ENCODE data around the gene HOXB3.
A peak's percentile ranks its signal among the peaks of the same experiment; 100 is the strongest.

Gene HOXB3

DNA sequence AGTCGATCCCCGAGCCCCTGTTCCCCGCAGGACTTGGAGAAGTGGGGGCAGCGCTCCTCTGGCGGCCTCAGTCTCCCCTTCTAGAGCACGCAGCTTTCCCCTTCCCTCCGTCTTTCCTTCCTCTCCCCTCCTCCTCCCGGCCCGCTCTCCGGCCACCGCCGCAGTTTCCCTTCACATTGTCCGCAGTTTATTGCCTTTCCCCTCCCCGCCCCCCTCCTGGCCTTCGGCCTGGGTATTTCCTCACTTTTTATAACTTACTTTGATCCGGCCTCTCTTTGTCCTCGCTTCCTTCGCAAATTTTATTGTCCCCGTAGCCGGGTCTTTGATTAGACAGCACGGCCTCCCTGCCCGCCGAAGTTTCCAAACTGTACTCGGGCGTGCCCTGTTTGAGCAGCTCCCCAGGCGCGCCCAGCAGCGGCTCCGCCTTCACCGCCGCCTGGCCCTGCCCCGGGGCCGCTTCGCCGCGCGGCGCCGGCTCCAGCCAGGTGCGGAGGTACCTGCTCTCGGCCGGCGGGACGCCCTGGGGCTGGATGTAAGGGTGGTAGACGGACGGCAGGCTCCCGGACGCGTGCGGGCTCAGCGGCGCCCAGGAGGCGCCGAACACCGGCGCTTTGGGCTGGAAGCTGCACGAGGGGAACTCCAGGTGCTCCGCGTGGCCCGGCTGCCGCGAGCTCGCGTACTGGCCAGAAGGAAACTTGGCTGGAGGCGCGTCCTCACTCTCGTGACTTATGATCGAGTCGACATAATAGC is 35.6 kb upstream of the HOXB3 start:
- DNase-seq: no peak

DNA sequence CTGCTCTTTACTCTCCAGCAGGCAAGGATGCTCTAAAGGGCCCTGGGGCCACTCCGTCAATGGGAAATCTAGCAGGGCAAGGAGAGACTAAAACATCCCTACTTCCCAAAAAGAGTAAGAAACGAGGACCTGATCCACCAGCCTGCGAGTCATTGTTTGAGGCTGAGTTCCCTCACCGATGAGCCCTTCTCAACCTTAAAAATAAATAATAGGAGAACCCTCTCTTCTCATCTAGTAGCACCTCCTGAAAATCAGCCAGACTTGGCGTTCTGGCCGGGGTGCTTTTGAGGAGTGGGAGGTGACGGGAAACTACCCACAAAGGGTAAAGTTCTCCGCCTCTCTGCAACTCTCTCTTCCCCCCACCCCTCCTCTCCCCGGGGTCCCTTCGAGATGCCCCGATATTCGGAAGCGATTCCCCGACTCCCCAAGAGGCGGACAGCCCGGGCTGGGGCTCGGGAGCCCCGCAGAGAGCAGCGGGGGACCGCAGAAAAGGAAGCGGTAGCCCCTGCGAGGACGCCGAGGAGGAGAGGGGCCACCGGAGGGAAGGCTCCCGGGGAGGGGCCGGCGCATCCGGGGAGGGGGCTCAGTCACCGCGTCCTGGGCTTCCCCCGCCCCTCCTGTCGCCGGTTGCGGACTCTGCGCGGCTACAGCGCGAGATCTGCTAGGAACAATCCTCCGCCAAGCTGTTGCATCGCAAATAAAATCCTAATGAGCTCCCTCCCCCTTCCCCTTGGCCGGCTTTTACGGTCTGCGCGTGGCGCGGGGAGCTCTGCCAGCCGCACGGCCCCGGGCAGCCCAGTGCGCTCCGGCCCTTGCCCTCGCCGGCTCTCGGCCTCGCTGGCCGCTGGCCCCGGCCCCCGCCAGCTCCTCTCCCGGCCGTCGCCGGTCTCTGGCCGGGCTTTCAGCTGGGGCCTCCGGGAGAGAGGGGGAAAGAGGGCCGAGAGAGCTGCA is 34.8 kb upstream of the HOXB3 start:
- DNase-seq: no peak

DNA sequence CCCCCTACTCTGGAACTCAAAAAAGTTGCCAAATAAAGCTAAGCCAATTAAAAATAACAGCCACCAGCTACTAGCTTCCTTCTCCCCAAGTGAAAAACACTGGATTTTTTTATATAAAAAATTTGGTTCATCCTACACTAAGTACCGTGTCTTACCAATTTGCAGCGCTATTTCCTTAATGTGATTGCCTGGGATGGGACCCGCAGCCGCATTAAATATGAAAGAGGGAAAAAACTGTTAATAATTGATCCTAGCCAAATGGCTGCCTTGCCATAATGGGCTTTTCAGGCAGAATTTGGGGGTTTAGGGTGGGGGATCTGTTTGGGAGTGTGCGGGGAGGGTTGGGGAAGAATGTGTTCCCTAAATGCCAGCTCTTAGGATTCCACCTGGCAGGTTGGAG is 34.1 kb upstream of the HOXB3 start:
- no peak for DNase-seq

DNA sequence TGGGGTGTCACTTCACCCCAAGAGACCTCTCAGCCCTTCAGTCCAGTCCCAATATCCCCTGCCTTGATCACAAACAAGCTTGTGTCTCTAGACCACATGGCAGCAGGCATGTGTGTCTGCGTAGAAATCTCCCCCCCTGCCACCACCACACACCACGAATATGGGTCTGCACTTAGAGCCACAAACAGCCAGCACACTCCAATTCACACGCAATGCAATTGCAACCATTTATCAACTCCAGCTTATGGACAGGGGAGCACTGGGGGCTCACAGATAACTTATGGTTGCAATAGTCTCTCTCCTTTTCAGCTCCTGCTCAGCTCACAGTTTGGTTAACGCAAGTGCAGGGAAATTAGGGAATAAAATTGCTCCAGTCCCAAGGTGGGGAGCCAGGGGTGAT is 33.5 kb upstream of the HOXB3 start:
- no peak for DNase-seq

DNA sequence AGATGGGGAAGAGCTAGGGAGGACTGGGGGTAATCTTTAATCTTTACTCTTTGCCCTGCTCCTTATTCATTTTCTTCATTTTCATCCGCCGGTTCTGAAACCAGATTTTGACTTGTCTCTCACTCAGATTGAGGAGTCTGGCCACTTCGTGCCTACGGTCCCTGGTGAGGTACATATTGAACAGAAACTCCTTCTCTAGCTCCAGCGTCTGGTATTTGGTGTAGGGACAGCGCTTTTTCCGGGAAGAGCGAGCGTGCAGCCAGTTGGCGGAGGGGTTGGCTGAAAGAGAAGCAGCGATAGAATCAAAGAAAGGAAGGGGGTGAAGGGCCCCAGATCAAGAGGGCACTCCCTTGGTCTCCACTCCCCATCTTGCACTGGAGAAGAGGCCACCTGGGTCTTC is 32.8 kb upstream of the HOXB3 start:
- no peak for DNase-seq

DNA sequence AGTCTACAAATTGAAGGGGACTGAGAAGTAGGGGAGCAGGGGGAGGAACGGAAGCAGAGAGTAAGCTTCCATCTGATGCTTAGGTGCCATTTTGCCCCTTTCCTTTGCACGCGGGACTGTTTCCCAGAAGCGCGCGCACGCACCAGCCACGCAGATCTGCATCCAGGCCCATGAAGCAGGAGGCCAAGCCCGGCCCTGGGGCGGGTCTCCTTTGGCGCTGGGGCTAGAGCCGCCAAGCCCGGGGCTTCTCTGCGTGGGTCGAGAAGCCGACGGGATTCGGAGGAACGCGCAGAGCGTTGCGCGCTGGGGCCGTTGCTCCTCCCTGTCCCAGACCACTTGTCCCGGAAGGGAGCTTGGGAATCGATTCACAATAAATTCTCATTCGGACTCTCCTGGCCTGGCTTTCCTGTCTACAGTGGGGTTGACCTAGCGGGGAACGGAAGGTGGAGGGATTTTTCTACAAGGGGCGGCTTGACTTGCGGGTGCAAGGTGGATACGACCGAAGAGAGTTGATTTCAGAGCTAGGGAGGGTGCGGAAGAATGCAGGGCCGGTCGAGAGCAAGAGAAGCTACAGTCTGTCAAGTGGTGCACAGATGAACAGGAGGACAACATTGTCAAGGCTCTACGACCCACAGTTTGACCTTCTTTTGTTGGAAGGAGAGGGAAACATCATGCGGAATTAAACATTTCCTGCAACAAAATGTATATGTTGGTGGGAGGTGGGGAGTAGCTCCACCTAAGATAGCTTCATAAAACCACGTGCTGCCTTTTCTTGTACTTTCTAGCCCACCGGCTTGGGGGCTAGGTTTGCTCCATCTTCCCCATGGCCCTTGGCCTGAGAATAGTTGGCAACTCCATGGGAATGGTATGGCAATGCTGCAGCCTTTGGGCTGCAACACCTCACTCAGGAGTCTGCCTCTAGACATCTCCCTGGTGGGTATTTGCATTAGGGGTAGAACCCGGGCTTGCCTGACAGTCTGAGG is 31.7 kb upstream of the HOXB3 start:
- no peak for DNase-seq

DNA sequence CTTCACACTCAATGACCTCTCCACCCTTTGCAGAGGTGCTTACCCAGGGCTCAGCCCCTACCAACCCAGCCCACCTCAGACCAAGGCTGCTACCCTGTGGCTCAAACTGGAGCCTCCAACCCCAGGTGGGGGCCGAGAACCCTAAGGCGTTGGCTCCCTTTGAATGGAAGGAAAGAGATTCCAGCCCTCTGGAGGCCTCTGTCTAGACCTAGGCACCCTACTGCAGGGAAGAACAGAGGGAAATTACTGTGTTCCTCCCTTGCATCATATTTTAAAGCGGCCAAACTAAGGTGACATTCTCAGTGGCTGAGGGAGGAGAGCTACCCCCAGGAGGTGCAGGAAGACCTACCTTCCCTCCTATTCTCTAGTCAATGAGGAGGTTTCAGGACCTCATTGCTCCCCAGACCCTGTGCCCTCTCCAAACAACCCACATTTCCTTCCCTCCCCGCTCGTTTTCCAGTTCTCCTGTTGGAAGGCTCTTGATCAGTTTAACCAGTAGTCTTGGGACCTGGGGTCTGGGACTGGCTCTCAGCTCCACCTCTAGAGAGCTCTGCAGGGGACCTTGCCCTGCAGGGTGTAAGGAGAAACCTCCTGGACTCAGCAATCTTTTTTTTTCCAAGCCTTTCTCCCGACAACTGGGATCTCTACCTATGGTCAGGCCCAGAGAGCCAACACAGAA is 30.6 kb upstream of the HOXB3 start:
- no peak for DNase-seq

DNA sequence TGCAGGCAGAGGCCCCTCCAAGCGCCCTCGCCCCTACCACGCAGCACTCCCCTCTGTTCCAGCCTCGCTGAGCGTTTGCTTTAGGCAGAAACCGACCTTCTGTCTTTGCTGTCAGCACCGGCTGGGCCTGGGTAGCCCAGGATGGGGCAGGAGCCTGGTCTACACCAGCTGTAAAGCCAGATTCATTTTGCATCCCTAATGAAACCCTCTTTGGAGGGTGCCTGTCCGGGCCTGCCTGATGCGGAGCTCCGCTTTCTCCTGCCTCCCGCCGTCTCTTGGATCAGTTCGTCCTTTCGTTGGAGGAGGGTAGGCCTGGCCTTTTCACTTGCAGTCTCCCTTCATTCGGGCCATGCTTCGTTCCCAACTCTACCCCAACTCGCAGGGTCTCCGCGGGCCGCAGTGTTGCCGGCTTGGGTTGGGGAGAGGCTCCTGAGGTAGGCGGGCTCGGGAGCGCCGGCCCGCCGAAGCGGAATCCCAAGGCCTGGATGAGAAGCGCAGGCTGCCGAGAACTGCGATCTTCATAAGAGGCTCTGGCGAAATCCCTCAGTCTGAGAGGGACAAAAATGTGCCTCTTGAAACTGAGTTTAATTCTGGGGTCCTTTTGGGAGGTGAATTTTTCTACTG is 29.9 kb upstream of the HOXB3 start:
- no peak for DNase-seq

DNA sequence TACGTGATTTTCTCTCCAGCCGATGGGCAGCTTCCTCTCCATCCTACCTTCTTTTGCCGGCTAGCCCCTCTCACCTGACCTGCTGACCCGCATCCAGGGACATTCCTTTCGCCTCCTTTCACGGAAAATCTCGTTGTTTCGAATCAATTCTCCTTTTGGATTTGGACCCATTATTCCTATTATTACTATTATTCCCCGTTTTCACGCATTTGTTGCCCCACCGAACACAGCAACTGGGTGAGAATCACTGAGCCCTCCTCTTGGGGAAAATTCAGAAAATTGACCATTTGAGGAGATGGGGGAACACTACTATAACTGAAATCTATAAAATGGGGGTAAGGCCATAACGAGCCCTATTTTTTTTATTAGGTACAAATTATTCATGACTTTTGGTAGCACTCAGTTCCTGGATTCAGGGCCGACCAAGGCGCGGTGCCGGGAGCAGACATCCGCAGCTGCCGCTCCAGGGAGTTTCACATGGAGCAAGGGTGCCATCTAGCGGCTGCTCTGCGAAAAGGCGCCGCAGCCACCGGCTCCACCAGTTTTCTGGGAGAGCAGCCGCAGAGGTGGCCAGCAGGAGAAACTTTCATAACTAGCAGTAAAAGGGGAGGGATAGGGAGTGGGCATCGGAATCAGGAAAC is 28.3 kb upstream of the HOXB3 start:
- DNase-seq: peak; percentile 82

DNA sequence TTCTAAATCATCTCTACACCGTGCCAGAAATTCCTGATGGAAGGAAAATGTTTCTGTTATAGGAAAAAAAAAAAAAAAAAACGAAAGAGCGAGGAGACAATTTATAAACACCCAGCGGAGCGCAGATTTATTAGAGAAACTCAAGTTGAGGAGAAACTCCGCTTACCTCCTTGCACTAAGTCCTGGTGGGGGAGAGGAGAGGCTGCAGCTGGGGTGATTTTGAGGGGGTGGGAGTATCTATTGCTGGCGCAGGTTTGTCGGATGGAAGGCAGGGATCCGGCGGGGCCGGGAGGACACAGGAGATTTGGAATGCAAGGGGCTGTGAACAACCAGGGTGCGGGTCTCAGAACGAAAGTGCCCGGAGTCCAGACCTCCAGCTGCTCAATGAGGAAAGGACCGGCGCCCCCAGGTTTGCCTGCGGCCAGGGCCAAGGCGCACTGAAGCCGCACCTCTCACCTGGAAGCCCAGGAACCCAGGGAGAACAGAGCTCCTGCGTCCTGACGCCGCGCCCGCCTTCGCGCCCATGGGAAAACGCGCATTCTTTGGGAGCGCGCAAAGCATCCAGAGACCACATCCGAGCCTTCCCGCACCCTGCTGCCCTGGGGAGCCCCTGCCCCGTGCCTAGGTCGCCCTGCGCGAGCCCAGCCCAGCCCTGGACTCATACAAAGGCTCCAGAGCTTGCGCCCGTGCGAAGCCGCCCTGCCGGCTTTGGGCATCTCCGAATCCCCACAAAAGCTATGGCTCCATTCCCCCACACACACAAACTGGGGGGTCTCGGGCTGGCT is 27.6 kb upstream of the HOXB3 start:
- DNase-seq: no peak

DNA sequence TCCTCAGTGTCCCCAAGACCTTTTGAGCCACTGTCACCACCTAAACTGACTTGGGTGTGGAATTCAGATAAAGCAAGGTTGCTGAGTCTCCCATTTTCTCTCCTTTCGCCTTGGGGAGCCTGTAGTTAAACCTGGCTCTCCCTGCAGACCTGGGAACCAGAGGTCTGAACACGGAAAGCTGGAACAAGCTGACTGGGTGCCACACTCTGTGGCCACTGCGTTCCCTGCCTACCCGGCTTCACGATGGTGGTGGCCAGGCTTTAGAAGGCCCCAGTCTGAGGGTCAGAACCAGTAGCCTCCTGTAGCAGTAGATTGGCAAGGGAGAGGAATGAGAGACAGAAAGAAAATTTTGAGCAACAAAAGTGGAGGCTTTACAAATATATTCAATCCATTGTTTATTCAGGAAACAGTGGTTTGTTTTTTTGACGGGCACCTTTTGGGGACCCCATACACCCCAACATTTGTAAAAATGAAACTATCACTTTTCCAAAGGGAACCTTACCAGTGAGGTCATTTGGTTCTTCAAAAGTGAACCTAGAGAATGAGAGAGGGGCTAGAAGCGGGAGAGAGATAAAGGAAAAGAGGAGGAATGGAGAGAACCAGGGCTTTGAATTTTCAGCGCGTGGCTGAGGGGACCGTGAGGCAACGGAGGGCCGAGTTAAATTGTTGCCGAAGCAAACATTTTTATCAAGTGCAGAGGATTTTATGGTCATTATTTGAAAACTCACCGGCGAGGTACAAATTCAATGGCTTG is 26.9 kb upstream of the HOXB3 start:
- no peak for DNase-seq

DNA sequence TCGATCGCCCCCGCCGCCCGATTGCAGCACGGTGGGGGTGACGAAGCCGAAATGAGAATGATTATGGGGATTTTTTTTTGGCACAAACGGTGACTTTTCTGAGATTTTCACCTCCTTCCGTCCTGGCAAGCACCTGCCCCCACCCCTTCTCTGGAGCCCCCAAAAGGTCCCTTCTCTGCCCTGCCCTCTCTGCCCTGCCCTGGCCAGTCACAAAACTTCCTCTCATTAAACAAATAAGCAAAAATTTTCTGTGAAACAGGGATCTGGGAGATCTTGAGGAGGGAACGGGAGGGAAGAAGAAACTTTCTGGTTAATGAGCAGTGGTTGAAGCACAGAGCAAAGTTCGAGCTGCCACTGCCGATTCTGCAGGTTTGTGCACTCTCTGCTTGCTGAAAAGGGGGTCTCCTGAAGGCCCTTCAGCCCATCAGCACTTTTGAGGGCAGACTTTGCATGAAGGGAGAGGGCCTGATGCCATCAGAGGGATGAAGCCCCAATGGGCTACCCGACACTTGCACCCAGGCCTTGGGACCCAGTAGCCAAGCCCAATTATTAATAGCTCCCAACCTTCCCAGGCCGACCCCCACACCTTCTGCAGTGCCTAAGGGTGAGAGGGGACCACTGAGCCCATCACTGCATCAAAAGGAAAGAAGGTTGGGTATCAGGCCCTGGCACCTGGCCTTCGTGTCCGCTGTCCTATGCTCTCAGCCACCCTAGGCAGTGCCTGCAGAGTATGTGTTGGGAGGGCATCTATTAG is 26.1 kb upstream of the HOXB3 start:
- DNase-seq: no peak

DNA sequence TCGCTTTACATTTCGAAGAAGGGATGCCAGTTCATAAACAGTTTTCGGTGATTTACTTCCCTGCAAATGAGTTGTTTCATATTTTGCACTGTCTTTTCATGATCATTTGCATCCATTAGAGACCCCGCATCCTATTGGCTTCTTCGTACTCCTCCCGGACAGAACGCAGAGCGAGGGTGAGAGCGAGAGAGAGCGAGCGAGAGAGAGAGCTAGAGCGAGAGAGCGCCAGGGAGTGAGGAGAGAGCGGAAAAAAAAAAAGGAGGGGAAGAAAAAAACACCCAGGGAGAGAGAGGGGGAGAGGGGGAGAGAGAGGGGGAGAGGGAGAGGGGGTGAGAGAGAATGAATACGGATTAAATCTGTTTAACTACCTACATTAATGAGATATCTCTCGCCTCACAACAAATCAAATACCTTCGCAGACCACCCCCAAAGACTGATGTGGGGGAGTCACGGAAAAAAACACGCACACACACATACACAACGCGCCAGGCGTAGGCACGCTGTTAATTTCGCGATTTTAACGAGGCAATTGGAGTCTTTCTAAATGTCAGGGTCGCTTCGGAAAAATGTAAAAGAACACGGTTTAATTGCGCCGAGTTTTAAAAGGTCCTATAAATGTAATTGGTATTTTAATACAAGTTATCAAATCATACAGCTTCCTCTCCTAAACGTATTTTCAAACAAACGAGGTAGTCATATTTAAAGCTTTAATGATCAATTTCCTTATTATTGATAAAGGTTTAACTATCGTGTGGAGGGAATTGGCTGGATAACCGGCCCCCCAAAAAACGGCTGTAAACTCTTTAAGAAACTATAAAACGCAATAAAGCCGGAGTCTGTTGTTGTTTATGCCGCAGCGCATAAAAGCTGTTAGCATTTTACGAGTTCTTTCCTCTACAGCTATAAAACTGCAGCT is 25.3 kb upstream of the HOXB3 start, which contains the start of gene HOXB8:
Gene HOXB8, minus strand, starts transcription at position 246 of the 916 bp plus-strand sequence. CDS start 588 bp downstream, outside the sequence.
- no peak for DNase-seq

DNA sequence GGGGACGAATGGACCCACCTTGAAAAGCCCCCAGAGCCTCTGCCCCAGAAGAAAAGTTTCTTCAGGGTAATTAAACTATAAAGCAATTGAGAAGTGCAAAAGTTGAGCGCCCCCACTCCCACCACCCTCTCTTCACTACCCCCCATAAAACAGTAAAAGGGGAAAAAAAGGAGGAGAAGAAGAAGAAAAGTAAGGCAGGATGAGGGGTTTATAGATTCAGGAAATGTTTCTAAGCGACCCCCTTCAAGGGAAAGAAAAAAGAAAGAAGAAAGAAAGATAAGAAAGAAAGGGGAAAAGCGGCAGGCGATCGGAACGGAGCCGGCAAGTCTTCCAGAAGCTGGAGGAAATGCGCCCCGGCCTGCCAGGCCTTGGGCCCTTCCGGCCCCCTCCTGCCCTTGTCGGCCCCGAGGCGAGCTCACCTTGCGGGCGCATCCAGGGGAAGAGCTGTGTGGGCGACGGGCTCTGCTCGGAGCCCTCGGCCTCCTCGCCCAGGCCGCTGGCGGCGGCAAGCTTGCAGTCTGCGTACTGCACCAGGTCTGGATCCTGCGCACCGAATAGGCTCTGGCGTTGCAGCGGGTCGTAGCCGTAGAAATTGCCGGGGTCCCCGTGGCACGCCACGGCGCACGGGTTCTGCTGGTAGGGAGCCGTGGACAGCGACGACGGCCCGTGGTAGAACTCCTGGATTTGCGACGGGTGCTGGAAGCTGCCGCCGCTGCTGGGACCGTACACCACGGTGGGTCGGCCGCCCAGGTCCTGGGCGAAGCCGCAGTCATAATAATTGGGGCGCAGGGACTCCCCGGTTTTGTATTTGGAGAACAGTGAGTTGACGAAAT is 24.0 kb upstream of the HOXB3 start:
- DNase-seq: no peak

DNA sequence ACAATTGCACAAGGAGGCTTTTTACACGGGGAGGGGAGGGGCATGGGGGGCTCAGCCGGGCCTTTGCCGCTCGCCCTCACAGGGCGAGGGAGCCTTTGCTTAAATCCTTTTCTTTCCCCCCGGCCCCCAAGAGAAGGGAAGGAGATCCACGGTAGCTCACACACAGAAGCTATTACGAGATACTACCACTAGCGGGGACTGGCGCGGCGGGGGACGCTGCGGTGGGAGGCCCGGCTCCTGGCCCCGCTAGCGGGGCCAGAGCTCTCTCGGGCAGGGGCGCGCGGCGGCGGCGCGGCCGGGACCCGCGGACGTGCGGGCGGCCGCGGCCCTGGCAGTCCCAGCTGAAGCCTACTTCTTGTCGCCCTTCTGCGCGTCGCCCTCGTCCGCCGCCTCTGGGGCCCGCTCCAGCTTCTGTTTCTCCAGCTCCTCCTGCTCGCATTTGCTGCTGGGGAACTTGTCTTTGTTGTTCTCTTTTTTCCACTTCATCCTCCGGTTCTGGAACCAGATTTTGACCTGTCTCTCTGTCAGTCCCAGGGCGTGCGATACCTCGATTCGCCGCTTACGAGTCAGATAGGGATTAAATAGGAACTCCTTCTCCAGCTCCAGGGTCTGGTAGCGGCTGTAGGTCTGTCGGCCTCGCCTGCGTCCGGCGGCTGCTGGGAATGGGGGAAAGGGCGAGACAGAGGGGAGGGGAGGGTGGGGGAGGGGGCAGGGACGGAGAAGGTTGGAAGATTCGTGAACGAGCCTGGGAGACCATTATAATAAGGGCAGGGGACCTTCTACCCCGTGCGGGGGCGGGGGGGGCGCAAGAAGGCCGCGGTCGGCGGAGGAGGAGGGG is 23.0 kb upstream of the HOXB3 start:
- peak; percentile 50 for DNase-seq

DNA sequence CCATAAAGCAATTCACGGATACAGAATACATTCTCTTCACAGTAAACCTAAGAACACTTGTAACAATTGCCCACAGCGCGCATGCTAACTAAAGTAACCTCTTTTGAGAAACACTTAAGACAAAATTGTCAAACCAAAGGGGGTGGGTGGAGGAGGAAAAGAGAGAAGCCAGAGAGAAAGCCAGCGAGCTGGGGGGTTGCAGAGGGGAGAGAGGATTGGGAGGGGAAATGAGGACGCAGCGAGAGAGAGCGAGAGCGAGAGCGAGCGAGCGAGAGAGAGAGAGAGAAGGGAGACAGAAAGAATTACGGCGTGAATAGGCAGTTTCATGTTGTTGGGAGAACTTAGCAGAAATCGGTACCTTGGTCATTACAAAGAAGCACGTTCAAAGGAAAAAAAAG is 22.4 kb upstream of the HOXB3 start:
- DNase-seq: no peak

Measured in activated CD4-positive, alpha-beta T cell treated with anti-CD3 and anti-CD28 coated beads, Interleukin-2, amount 50 U/mL, for 16 hours (primary cell).